Neural progenitor cell (in vitro differentiated cells): ENCODE measurements around the gene THRB. TPM values are rescaled to one million over a fixed set of nuclear protein-coding genes. Genes with fewer than 3 reads are reported as not detected.

Source experiments
- DNase-seq: peaks from one replicate; pipeline ENCODE4 v3.0.0-alpha.2; 2016; ENCODE audit warnings: low spot score
- H2AFZ ChIP-seq: fragments of 200-600 bp; sonication (generic); replicated peaks from 2 replicates; pipeline ENCODE4 v1.6.1; 2016; ENCODE audit warnings: antibody characterized with exemption
- H3F3A ChIP-seq: fragments of 200-600 bp; sonication (generic); 2 replicates; pipeline ENCODE4 v1.6.1; 2016; ENCODE audit warnings: antibody characterized with exemption, low read depth
- H3K27ac ChIP-seq: fragments of 200-600 bp; sonication (generic); 2 replicates; pipeline ENCODE4 v1.5.1; 2016; ENCODE audit warnings: mild to moderate bottlenecking
- H3K27me3 ChIP-seq: fragments of 200-600 bp; sonication (generic); 2 replicates; pipeline ENCODE4 v1.6.1; 2016; ENCODE audit warnings: mild to moderate bottlenecking, moderate library complexity
- H3K36me3 ChIP-seq: fragments of 200-600 bp; sonication (generic); 2 replicates; pipeline ENCODE4 v1.5.1; 2016
- H3K4me1 ChIP-seq: fragments of 200-600 bp; sonication (generic); 2 replicates; pipeline ENCODE4 v1.6.1; 2016; ENCODE audit warnings: mixed run types
- H3K4me2 ChIP-seq: fragments of 200-600 bp; sonication (generic); 2 replicates; pipeline ENCODE4 v1.6.1; 2016
- H3K4me3 ChIP-seq: fragments of 200-600 bp; sonication (generic); 2 replicates; pipeline ENCODE4 v1.5.1; 2016
- H3K79me2 ChIP-seq: fragments of 200-600 bp; sonication (generic); 2 replicates; pipeline ENCODE4 v1.6.1; 2016; ENCODE audit warnings: low read depth
- H3K9ac ChIP-seq: fragments of 200-600 bp; sonication (generic); 2 replicates; pipeline ENCODE4 v1.6.1; 2016
- H3K9me3 ChIP-seq: fragments of 200-600 bp; sonication (generic); 2 replicates; pipeline ENCODE4 v1.5.1; 2016; ENCODE audit warnings: low read depth
- H4K20me1 ChIP-seq: fragments of 200-600 bp; sonication (generic); 2 replicates; pipeline ENCODE4 v1.6.1; 2016; ENCODE audit warnings: low read depth
- H3K27ac Mint-ChIP-seq: 3 replicates; pipeline ENCODE4 v1.8.0; 2021; ENCODE audit warnings: mixed read lengths
- H3K27me3 Mint-ChIP-seq: 2 replicates; pipeline ENCODE4 v1.8.0; 2022; ENCODE audit warnings: low read depth, mild to moderate bottlenecking, inconsistent platforms, moderate library complexity, mixed read lengths; ENCODE audit not compliant: insufficient read depth
- H3K36me3 Mint-ChIP-seq: 3 replicates; pipeline ENCODE4 v1.8.0; 2021; ENCODE audit warnings: mixed read lengths
- H3K4me1 Mint-ChIP-seq: 3 replicates; pipeline ENCODE4 v1.8.0; 2021; ENCODE audit warnings: mixed read lengths
- H3K4me3 Mint-ChIP-seq: 3 replicates; pipeline ENCODE4 v1.8.0; 2021; ENCODE audit warnings: mild to moderate bottlenecking, moderate library complexity, mixed read lengths
- H3K9me3 Mint-ChIP-seq: 3 replicates; pipeline ENCODE4 v1.8.0; 2020; ENCODE audit warnings: mixed read lengths
- EZH2 ChIP-seq: fragments of 200-600 bp; sonication (generic); IDR thresholded peaks from 2 replicates; pipeline ENCODE4 v1.6.1; 2017; ENCODE audit warnings: antibody characterized with exemption, mild to moderate bottlenecking, moderate library complexity
- EZH2phosphoT487 ChIP-seq: fragments of 200-600 bp; sonication (generic); IDR thresholded peaks from 2 replicates; pipeline ENCODE4 v1.6.1; 2017; ENCODE audit warnings: antibody characterized with exemption
- total RNA-seq: library from RNA; depleted of rRNA; stranded (reverse); fragments of >200 nt; gene quantifications from 2 replicates; pipeline ENCODE4 v1.2.3, GENCODE V29; 2015; ENCODE audit warnings: low replicate concordance
- TF ChIP-seq, protein P1 (sequence below): fragments of 200-600 bp; sonication (generic); IDR thresholded peaks from 2 replicates; pipeline ENCODE4 v1.5.1; 2017; ENCODE audit warnings: antibody characterized with exemption, mild to moderate bottlenecking

THRB gene
- total RNA-seq, 1 donor from 2014 or later = 1.2 TPM

DNA sequence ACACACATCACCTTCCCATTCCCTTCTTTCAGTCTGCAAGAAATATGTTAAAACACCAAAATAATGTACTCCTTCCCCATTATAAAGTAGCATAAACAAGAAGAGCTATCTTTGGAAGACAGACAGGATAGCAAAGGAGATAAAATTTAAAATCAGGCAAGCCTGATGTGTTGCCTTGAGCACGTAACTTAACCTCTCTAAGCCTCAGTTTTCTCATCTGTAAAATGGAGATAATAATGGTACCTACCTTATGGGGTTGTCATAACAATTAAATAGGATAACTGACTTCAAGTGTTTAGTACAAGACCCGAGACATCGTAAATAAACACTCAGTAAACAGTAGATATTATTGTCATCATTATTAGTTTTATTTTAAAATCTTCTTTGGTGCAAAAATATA is 407.2 kb downstream of the THRB start:
- Histone ChIP-seq H3K4me3 (no peak overlapping the region), H3K36me3 (no peaks in the 10 kb centered on the region), H3K9me3 (peaks cover 7% of the 10 kb centered on the region), H3K4me1 (peaks cover 31% of the 10 kb centered on the region), H3K79me2 (no peaks in the 10 kb centered on the region), H3K27me3 (no peaks in the 10 kb centered on the region), H3K4me2 (peak overlapping the region; percentile 50), H4K20me1 (no peaks in the 10 kb centered on the region), H3K9ac (no peak overlapping the region), H3F3A (peaks cover 33% of the 10 kb centered on the region), H2AFZ (no peak overlapping the region), H3K27ac (peak overlapping the region; percentile 98)
- no peaks in the 10 kb centered on the region for H3K36me3 Mint-ChIP-seq
- H3K4me3 Mint-ChIP-seq = no peak overlapping the region
- no peak overlapping the region for H3K27ac Mint-ChIP-seq
- no peak for DNase-seq
- H3K27me3 Mint-ChIP-seq = no peaks in the 10 kb centered on the region
- H3K9me3 Mint-ChIP-seq = peaks cover 2% of the 10 kb centered on the region
- no peak for TF ChIP-seq EZH2phosphoT487
- no peak for TF ChIP-seq EZH2
- TF ChIP-seq, protein P1, sequence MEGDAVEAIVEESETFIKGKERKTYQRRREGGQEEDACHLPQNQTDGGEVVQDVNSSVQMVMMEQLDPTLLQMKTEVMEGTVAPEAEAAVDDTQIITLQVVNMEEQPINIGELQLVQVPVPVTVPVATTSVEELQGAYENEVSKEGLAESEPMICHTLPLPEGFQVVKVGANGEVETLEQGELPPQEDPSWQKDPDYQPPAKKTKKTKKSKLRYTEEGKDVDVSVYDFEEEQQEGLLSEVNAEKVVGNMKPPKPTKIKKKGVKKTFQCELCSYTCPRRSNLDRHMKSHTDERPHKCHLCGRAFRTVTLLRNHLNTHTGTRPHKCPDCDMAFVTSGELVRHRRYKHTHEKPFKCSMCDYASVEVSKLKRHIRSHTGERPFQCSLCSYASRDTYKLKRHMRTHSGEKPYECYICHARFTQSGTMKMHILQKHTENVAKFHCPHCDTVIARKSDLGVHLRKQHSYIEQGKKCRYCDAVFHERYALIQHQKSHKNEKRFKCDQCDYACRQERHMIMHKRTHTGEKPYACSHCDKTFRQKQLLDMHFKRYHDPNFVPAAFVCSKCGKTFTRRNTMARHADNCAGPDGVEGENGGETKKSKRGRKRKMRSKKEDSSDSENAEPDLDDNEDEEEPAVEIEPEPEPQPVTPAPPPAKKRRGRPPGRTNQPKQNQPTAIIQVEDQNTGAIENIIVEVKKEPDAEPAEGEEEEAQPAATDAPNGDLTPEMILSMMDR = no peak
- peaks cover 6% of the 10 kb centered on the region for H3K4me1 Mint-ChIP-seq

DNA sequence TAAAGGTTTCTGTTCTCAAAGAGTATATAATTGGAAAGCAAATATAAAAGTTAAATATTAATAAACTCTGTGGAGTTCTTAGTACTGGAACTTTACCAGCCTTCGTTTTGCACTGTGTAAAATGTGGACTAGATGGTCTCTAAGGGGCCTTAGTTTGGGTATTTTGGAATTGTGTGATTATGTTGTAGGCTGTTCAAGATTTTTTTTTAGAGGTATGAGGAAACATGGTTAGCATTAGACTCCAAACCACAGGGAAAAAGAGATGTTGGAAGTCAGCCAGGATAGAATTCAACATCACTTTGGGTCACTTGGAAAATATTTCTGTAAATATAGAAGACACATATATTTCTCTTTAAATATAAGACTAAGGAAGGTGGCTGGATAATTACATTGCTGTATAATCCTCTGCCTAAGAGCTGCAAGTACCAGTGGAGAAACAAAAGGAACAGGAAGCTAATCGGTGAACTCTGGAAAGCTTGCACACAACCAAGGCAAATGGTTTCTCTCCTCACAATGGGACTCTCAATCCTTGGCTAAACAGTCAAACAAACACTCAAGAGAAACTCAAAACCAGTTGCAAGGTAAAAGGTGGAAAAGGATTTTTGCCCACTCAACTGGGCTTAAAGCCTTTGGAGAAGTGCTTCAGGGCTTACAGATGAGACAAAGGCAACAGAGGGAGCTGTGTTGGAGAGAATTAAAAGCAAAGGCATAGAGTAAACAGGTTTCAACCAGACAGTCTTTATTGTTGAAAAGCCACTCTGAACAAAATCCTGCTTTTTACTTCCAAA is 407.8 kb downstream of the THRB start:
- H3K27ac Mint-ChIP-seq = no peak overlapping the region

DNA sequence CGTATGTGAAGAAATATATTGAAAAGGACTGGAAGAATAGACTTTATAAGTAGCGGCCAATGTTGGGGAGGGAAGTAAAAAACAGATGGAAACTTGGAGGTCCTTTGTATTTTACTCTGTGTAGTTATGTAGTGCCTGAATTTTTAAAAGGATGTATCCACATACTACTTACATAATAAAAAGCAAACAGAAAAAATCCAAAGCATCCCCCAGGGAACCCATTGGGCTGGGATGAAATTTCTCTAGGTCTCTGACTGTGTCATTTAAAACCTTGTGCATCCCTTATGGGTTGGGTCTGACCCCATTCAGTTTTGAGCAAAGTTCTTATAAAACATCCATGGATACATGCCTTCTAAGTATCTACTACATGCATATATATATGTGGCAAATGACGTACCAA is 408.4 kb downstream of the THRB start:
- H3F3A ChIP-seq = peaks cover 33% of the 10 kb centered on the region
- no peak overlapping the region for H2AFZ ChIP-seq
- H4K20me1 ChIP-seq = no peaks in the 10 kb centered on the region
- Mint-ChIP-seq H3K4me3 (no peak overlapping the region), H3K9me3 (peaks cover 2% of the 10 kb centered on the region), H3K4me1 (peaks cover 6% of the 10 kb centered on the region), H3K27ac (no peak overlapping the region), H3K27me3 (no peaks in the 10 kb centered on the region), H3K36me3 (no peaks in the 10 kb centered on the region)
- no peak for TF ChIP-seq EZH2
- TF ChIP-seq, protein P1 = no peak
- TF ChIP-seq EZH2phosphoT487 = no peak
- H3K79me2 ChIP-seq = no peaks in the 10 kb centered on the region
- H3K27ac ChIP-seq = peak overlapping the region; percentile 98
- H3K9me3 ChIP-seq = peaks cover 7% of the 10 kb centered on the region
- no peak for DNase-seq
- H3K9ac ChIP-seq = no peak overlapping the region
- H3K4me1 ChIP-seq = peaks cover 31% of the 10 kb centered on the region
- H3K4me3 ChIP-seq = no peak overlapping the region
- peak overlapping the region; percentile 50 for H3K4me2 ChIP-seq
- H3K27me3 ChIP-seq = no peaks in the 10 kb centered on the region
- no peaks in the 10 kb centered on the region for H3K36me3 ChIP-seq

More for the DNA sequence above, 407.8 kb downstream of the THRB start:
- no peaks in the 10 kb centered on the region for H3K36me3 ChIP-seq
- no peak for TF ChIP-seq EZH2phosphoT487
- TF ChIP-seq EZH2 = no peak
- TF ChIP-seq, protein P1 = no peak
- no peaks in the 10 kb centered on the region for H3K79me2 ChIP-seq
- Mint-ChIP-seq H3K4me3 (no peak overlapping the region), H3K36me3 (no peaks in the 10 kb centered on the region), H3K4me1 (peaks cover 6% of the 10 kb centered on the region), H3K27me3 (no peaks in the 10 kb centered on the region), H3K9me3 (peaks cover 2% of the 10 kb centered on the region)
- no peak overlapping the region for H3K4me3 ChIP-seq
- peaks cover 33% of the 10 kb centered on the region for H3F3A ChIP-seq
- H3K9ac ChIP-seq = no peak overlapping the region
- no peaks in the 10 kb centered on the region for H4K20me1 ChIP-seq
- H3K27ac ChIP-seq = peak overlapping the region; percentile 98
- H3K27me3 ChIP-seq = no peaks in the 10 kb centered on the region
- H3K4me1 ChIP-seq = peaks cover 31% of the 10 kb centered on the region
- peak overlapping the region; percentile 50 for H3K4me2 ChIP-seq
- no peak overlapping the region for H2AFZ ChIP-seq
- DNase-seq = peak; percentile 85
- peaks cover 7% of the 10 kb centered on the region for H3K9me3 ChIP-seq
